ENCODE data around the gene KCTD13. TPM values are rescaled to one million over a fixed set of nuclear protein-coding genes. Genes with fewer than 3 reads are reported as not detected.

The KCTD13 gene
- total RNA-seq, 1 experiment from 2014 or later, result 18.5 TPM

- peak within 1 kb of the TSS; percentile 91 for H3K27ac Mint-ChIP-seq
- ChIA-PET CTCF (interaction anchor here (0.7 to 4.8 kb wide), 43 partner anchors 9 to 926 kb away, joined by 3 to 42 read pairs (median 5); partner anchors contain the start of genes ALDOA, CDIPT, KCTD13 and KIF22), POLR2A (interaction anchor here (0.6 to 3.6 kb wide), 10 partner anchors 14 to 95 kb away, joined by 3 to 14 read pairs (median 4); partner anchors contain the start of genes CDIPT, HIRIP3, KCTD13 and TAOK2)
- DNase-seq (ENCODE audit: low spot score) (peak; percentile 86), ATAC-seq (peak; percentile 54)
- peak within 1 kb of the TSS; percentile 98 for H3K4me3 Mint-ChIP-seq
- H3K36me3 Mint-ChIP-seq, result peaks cover 9% of the 10 kb centered on the region; the same call in 1 of the 2 replicates
- no peaks in the 10 kb centered on the region for H3K9me3 Mint-ChIP-seq
- no peaks in the 10 kb centered on the region for H3K27me3 Mint-ChIP-seq (ENCODE audit: low read depth)
- H3K4me1 Mint-ChIP-seq, result peaks cover 33% of the 10 kb centered on the region
- TF ChIP-seq SP1 (CRISPR knock-in tag; conservative IDR thresholded peaks at IDR 0.05) (peak; percentile 71), ZBTB21 (CRISPR knock-in tag; IDR thresholded peaks at IDR 0.05; ENCODE audit: borderline replicate concordance) (0 out of 2 replicates have a peak, but pooled peaks have one; percentile 47), ZNF317 (CRISPR knock-in tag; IDR thresholded peaks at IDR 0.05; ENCODE audit: borderline replicate concordance, low read depth) (no peak), MLX (CRISPR knock-in tag; IDR thresholded peaks at IDR 0.05) (no peak), SMAD3 (CRISPR knock-in tag; IDR thresholded peaks at IDR 0.05; ENCODE audit: borderline replicate concordance) (peak; percentile 90), ZNF219 (CRISPR knock-in tag; IDR thresholded peaks at IDR 0.05; ENCODE audit: borderline replicate concordance) (no peak), TCF7 (CRISPR knock-in tag; IDR thresholded peaks at IDR 0.05; ENCODE audit: low read depth) (peak; percentile 24; the same call in 1 of the 2 replicates), ZNF416 (CRISPR knock-in tag; IDR thresholded peaks at IDR 0.05) (no peak), ATF1 (CRISPR knock-in tag; IDR thresholded peaks at IDR 0.05) (peak; percentile 89; the same call in 1 of the 2 replicates), ZSCAN18 (CRISPR knock-in tag; IDR thresholded peaks at IDR 0.05) (no peak), NFYB (CRISPR knock-in tag; conservative IDR thresholded peaks at IDR 0.05; ENCODE audit: low read depth) (peak; percentile 41; the same call in 1 of the 2 replicates), ETV6 (CRISPR knock-in tag; IDR thresholded peaks at IDR 0.05) (peak; percentile 52; the same call in 1 of the 2 replicates), ATF2 (CRISPR knock-in tag; IDR thresholded peaks at IDR 0.05; ENCODE audit: borderline replicate concordance, low read depth) (no peak), ZNF263 (CRISPR knock-in tag; IDR thresholded peaks at IDR 0.05; ENCODE audit: low read depth) (0 out of 2 replicates have a peak, but pooled peaks have one; percentile 5), ARID4B (CRISPR knock-in tag; IDR thresholded peaks at IDR 0.05; ENCODE audit: borderline replicate concordance) (peak; percentile 99), NFE2L1 (CRISPR knock-in tag; IDR thresholded peaks at IDR 0.05) (0 out of 2 replicates have a peak, but pooled peaks have one; percentile 55), TP53 (CRISPR knock-in tag; IDR thresholded peaks at IDR 0.05) (0 out of 2 replicates have a peak, but pooled peaks have one; percentile 76), PRRX2 (CRISPR knock-in tag; IDR thresholded peaks at IDR 0.05) (no peak), E2F5 (CRISPR knock-in tag; IDR thresholded peaks at IDR 0.05) (peak; percentile 86; the same call in 1 of the 2 replicates), USF2 (CRISPR knock-in tag; IDR thresholded peaks at IDR 0.05) (peak; percentile 35), RELA (CRISPR knock-in tag; IDR thresholded peaks at IDR 0.05; ENCODE audit: borderline replicate concordance) (peak; percentile 37; the same call in 1 of the 2 replicates), GABPB1 (CRISPR knock-in tag; IDR thresholded peaks at IDR 0.05) (peak; percentile 55; the same call in 1 of the 2 replicates), MAX (CRISPR knock-in tag; IDR thresholded peaks at IDR 0.05) (peak; percentile 45; the same call in 1 of the 2 replicates), TEAD4 (CRISPR knock-in tag; IDR thresholded peaks at IDR 0.05) (peak; percentile 59; the same call in 1 of the 2 replicates), IRF1 (CRISPR knock-in tag; IDR thresholded peaks at IDR 0.05) (0 out of 2 replicates have a peak, but pooled peaks have one; percentile 45)
These were observed 25.7 kb downstream of the KCTD13 start, which contains the start of gene ASPHD1 for GRCh38 chr16:29900102-29900887. ASPHD1 (plus strand) TSS chr16:29900488; CDS start chr16:29900972, 484 bp downstream.

All from WTC11 (cell line).